Fibroblast of lung (primary cell): ENCODE results near the gene PDE2A.

Experiments
- CTCF ChIP-seq, 2 donors: IDR thresholded peaks in 1 of 2; conservative IDR thresholded peaks in 1 of 2; 1 replicate in 1 of 2; 2 replicates in 1 of 2; pipeline ENCODE4 v1.5.1; 2011 to 2012; ENCODE audit warnings: low read length in 2 of 2, control low read depth in 1 of 2, inconsistent platforms in 1 of 2, low read depth in 1 of 2, mild to moderate bottlenecking in 1 of 2
- EZH2 ChIP-seq: IDR thresholded peaks from 2 replicates; pipeline ENCODE4 v1.5.1; 2012; ENCODE audit warnings: low read length, control low read depth, mild to moderate bottlenecking; ENCODE audit errors: missing control alignments

- TF ChIP-seq CTCF (conservative IDR thresholded peaks at IDR 0.05 in 1 of 2, IDR thresholded peaks at IDR 0.05 in 1 of 2; ENCODE audit: low read depth in 1 of 2, low read length in 2 of 2) (no peak), EZH2 (no peak)
These were observed 30.7 kb downstream of the PDE2A start for GRCh38 chr11:72643547-72643946.
